HFFc6 (cell line): ENCODE data around the gene CCL16. TPM values are rescaled to one million over a fixed set of nuclear protein-coding genes. Genes with fewer than 3 reads are reported as not detected.
"Not testable (repeated sequence)": the region's sequence is repeated elsewhere in the genome, so short reads cannot be mapped to it uniquely, and the experiment has no call there.

Experiments used
- DNase-seq: peaks from one replicate; pipeline ENCODE4 v3.0.0-alpha.2; 2018
- H3K27ac Mint-ChIP-seq: 2 replicates; pipeline ENCODE4 v1.8.0; 2020; ENCODE audit warnings: mild to moderate bottlenecking, mixed read lengths
- H3K27me3 Mint-ChIP-seq: 2 replicates; pipeline ENCODE4 v1.8.0; 2021; ENCODE audit warnings: mild to moderate bottlenecking, moderate library complexity, mixed read lengths; ENCODE audit not compliant: insufficient read depth
- H3K36me3 Mint-ChIP-seq: 2 replicates; pipeline ENCODE4 v1.8.0; 2021; ENCODE audit warnings: low read depth, mixed read lengths
- H3K4me1 Mint-ChIP-seq: 2 replicates; pipeline ENCODE4 v1.8.0; 2020; ENCODE audit warnings: low read depth, mixed read lengths
- H3K4me3 Mint-ChIP-seq: 2 replicates; pipeline ENCODE4 v1.8.0; 2020; ENCODE audit warnings: mild to moderate bottlenecking, moderate library complexity, mixed read lengths
- H3K9me3 Mint-ChIP-seq: 2 replicates; pipeline ENCODE4 v1.8.0; 2020; ENCODE audit warnings: mild to moderate bottlenecking, mixed read lengths
- total RNA-seq, 6 experiments: library from RNA; stranded (reverse); fragmentation: NEBNext Ultra II Directional; extraction: Animal tissue kit (Norgen Biotek cat#: 25700); gene quantifications; 2 replicates in 1 of 6; 3 replicates in 5 of 6; pipeline ENCODE4 v1.2.3, GENCODE V29; 2021
- TF ChIP-seq, protein P1 (sequence below): fragments of 200-600 bp; sonication (generic); IDR thresholded peaks from 2 replicates; pipeline ENCODE4 v1.5.0; 2021; ENCODE audit warnings: antibody characterized with exemption, mild to moderate bottlenecking

CCL16 gene
- total RNA-seq, 6 experiments from 2014 or later = not detected

DNA sequence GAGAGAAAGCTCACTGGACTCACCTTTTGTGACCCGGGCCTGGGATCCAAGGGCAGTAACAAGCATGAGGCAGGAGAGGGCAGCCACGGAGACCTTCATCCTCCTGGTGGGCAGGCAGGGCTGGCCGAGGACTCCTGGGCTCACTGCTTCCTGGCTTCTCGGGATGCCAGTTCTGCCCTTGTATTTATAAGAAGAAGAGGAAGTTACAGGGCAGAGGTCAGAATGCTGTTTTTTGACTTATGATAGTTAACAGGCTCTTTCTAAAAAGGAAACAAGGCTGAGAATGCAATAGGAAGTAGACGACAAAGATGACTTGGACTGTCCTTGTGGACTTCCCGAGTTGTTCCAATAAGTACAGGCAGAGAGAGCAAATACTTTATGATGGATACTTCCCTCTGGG lies 36.5 kb upstream of the CCL16 start, which contains the start of gene CCL23:
TSS of gene CCL23 (minus strand) at position 174 of the 400 bp plus-strand sequence. CDS start at position 99, 75 bp downstream.
- no peak within 1 kb of the TSS for H3K4me3 Mint-ChIP-seq
- no peaks in the 10 kb centered on the region for H3K36me3 Mint-ChIP-seq
- H3K27me3 Mint-ChIP-seq = peaks cover 7% of the 10 kb centered on the region
- no peak for DNase-seq
- no peak within 1 kb of the TSS for H3K27ac Mint-ChIP-seq
- H3K9me3 Mint-ChIP-seq = no peaks in the 10 kb centered on the region
- no peaks in the 10 kb centered on the region for H3K4me1 Mint-ChIP-seq
- TF ChIP-seq, protein P1, sequence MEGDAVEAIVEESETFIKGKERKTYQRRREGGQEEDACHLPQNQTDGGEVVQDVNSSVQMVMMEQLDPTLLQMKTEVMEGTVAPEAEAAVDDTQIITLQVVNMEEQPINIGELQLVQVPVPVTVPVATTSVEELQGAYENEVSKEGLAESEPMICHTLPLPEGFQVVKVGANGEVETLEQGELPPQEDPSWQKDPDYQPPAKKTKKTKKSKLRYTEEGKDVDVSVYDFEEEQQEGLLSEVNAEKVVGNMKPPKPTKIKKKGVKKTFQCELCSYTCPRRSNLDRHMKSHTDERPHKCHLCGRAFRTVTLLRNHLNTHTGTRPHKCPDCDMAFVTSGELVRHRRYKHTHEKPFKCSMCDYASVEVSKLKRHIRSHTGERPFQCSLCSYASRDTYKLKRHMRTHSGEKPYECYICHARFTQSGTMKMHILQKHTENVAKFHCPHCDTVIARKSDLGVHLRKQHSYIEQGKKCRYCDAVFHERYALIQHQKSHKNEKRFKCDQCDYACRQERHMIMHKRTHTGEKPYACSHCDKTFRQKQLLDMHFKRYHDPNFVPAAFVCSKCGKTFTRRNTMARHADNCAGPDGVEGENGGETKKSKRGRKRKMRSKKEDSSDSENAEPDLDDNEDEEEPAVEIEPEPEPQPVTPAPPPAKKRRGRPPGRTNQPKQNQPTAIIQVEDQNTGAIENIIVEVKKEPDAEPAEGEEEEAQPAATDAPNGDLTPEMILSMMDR = no peak

DNA sequence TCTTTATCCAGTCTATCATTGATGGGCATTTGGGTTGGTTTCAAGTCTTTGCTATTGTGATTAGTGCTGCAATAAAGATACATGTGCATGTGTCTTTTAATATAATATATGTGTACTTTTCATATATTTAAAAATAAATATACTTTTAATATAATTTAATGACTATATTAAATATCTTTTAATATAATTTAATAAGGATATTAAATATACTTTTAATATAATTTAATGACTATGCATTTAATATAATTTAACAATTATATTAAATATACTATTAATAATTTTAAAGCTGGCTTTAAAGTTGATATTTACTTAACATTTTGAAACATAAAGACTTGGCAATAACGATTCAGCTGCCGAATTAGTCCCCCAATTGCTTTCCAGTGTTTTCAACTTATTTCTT lies 35.3 kb upstream of the CCL16 start:
- TF ChIP-seq, protein P1 = no peak
- H3K27ac Mint-ChIP-seq = no peak overlapping the region
- DNase-seq = no peak
- no peaks in the 10 kb centered on the region for H3K9me3 Mint-ChIP-seq
- H3K4me1 Mint-ChIP-seq = no peaks in the 10 kb centered on the region
- no peak overlapping the region for H3K4me3 Mint-ChIP-seq
- peaks cover 7% of the 10 kb centered on the region for H3K27me3 Mint-ChIP-seq
- H3K36me3 Mint-ChIP-seq = no peaks in the 10 kb centered on the region

DNA sequence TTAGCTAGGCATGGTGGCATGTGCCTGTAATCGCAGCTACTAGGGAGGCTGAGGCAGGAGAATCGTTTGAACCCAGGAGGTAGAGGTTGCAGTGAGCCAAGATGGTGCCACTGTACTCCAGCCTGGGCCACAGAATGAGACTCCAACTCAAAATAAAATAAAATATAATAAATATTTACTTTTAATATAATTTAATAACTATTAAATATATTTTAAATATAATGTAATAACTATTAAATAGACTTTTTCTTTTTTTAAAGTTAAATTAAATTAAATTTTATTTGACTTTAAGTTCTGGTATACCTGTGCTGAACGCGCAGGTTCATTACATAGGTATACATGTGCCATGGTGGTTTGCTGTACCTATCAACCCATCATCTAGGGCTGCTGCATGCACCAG lies 34.6 kb upstream of the CCL16 start:
- not testable (repeated sequence) for H3K36me3 Mint-ChIP-seq, H3K4me1 Mint-ChIP-seq, H3K27me3 Mint-ChIP-seq, H3K27ac Mint-ChIP-seq, H3K4me3 Mint-ChIP-seq, DNase-seq, H3K9me3 Mint-ChIP-seq

DNA sequence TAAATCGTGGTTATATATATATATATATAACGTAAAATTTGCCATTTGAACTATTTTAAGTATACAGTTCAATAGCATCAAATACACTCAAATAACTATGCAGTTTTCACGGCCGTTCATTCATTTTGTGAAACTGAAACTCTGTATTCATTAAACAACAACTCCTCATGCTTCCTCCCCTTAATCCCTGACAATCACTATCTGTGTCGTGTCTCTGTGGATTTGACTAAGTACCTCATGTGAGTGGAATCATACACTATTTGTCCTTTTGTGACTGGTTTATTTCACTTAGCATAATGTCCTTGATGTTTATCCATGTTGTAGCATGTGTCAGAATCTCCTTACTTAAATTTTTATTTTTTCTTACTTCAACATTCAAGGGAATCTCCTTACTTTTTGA lies 33.6 kb upstream of the CCL16 start:
- Mint-ChIP-seq H3K9me3 (no peaks in the 10 kb centered on the region), H3K4me1 (no peaks in the 10 kb centered on the region), H3K36me3 (no peaks in the 10 kb centered on the region), H3K27me3 (peaks cover 7% of the 10 kb centered on the region), H3K27ac (no peak overlapping the region), H3K4me3 (no peak overlapping the region)
- TF ChIP-seq, protein P1 = no peak
- no peak for DNase-seq

DNA sequence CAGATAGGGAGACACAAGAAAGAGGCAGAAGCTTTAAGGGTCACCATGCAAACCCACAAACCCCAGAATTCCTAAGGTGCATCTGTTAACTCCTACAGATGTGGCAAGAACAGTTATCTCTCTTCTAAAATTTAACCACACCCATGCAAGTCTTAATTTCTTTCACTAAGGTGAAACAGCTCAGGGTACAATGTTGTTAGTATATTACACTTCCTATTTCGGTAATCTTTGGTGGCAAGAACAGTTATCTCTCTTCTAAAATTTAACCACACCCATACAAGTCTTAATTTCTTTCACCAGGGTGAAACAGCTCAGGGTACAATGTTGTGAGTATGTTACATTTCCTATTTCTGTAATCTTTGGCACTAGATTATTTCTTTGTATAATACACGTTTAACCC lies 29.9 kb upstream of the CCL16 start:
- Mint-ChIP-seq H3K36me3 (no peaks in the 10 kb centered on the region), H3K4me3 (no peak overlapping the region), H3K9me3 (no peaks in the 10 kb centered on the region), H3K4me1 (no peaks in the 10 kb centered on the region), H3K27me3 (peaks cover 6% of the 10 kb centered on the region), H3K27ac (no peak overlapping the region)
- no peak for DNase-seq
- TF ChIP-seq, protein P1 = no peak

DNA sequence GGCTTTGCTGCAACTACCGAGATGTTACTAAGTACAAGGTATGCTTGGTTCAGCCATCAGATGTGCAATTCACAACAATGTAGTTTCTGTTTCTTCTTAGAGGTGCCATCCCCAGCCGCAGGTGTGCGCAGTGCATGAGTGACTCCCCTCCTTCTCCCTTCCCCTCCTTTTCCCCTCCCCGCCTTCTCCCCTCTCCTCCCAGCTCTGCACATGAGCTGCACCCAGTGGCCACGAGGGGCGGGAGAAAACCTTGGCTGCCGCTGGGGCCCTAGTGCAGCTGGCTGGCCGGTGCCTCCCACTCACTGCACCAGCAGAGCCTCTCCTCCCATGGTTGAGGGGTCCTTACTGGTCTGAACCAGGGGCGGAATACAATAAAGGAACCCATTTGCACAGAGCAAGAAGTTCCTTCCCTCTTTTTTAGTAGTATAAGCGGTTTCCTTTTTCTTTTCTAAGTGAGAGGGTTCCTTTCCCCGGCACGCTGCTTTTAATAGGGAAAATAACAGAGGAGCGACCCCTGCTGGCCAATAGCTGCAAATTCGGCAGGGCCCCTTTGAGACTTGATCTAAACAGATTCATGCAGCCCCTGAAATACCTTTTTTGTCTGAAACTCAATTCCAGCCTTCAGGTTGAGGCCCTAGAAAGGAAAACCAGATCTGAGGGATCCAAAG lies 27.8 kb upstream of the CCL16 start:
- no peak overlapping the region for H3K27ac Mint-ChIP-seq
- H3K4me3 Mint-ChIP-seq = no peak overlapping the region
- peaks cover 4% of the 10 kb centered on the region for H3K27me3 Mint-ChIP-seq
- no peaks in the 10 kb centered on the region for H3K9me3 Mint-ChIP-seq
- H3K4me1 Mint-ChIP-seq = no peaks in the 10 kb centered on the region
- no peaks in the 10 kb centered on the region for H3K36me3 Mint-ChIP-seq
- DNase-seq = no peak
- TF ChIP-seq, protein P1 = peak; percentile 83
